ENCODE measurements around the gene SCFD2.

SCFD2 gene

DNA sequence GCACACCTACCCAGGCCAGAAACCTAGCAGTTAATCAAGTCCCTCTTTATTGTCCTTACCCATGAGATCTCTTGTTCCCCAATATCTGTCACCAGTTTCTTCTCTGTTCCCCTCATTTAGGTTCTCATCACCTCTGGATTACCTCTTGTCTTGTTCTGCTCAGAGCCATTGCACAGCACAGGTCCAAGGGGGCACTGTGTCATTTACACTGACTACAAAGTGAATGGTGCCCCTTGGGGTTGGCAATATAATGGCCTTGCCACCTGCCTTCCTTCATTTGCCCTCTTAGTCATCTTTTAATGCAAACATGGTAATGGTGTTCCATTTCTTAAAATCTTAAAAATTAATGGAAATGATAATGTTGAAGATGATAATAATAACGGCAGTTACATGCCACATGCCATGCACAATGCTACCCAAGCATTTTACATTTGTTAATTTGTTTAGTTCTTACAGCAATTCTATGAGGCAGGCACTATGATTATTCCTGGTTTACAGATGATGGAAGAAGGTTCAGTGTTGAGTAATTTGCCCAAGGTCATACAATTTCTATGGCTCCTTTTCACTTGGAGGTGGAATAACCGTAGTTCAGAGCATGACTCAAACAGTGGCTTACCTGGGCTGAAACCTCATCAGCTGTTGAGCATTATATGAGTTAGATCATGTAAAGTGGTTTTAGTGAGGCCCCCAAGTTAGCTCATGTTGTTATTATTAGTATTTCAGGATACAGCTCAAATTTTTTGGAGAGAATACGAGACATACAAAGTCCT is 385.9 kb downstream of the SCFD2 start:
- DNase-seq, result no peak

DNA sequence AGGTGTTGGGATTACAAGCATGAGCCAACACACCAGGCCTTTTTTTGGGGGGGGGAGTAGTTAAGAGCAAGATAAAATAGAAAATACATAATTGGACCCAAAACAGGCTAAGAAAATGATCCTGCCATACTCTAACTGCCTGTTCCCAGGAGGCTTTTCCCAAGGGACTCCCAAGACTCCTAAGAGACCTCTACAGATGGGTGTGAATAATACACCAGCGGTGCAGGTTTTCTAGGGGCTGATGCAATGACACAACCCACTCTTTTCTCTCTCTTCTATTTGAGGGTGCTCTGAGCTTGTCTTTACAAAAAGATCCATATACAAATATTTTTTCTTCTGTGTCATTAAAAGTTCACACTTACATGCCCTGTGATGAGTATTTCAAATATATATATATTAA is 386.8 kb downstream of the SCFD2 start:
- DNase-seq, result no peak

DNA sequence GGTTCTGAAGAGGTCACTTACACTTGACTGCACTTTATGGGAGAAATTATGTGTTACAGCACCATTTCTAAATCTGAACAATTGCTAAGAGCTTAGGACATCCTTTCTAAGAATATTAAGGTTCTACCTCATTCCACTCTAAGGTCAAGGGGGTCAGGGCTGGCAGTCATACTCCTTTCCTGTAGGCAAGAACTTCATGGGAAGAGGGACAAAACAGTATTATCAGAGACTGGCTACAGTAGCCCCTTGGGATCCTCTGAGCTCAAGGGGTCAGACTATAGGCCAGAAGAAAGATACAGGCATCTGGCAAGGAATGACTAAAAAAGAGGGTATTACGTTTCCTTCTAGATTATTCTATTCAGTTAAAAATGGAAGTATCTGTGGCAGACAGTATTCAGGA is 388.6 kb downstream of the SCFD2 start:
- DNase-seq, result no peak

DNA sequence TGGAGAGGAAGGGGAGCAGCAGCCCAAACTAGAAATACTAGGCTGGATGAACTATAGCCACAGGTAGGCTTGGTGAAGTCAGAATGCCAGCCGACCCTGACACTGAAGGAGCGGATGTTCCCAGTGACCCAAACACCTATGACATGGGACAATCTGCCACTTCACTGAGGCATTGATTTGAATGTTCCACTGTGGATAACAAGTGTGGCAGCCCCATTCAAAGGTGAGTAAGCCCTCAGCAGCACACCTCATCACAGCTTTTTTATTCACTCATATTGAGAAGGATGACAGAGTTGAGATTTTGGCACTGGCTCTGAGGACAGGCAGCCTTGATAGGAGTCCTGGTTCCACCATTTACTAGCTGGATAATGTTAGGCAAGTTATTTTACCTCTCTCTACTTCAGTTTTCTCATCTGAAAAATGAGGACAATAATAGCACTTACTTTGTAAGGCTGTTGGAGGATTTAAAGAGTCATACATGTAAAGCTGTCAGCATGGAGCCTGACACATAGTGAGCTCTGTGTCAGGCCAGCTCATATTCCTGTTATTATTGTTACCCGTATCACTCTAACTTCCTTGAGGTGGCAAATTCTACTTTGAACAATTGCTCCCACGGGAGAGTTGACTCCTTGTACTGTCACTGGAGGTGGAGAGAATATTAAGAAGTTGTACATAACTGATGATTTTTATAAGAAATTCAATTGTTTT is 389.2 kb downstream of the SCFD2 start:
- DNase-seq, result no peak

DNA sequence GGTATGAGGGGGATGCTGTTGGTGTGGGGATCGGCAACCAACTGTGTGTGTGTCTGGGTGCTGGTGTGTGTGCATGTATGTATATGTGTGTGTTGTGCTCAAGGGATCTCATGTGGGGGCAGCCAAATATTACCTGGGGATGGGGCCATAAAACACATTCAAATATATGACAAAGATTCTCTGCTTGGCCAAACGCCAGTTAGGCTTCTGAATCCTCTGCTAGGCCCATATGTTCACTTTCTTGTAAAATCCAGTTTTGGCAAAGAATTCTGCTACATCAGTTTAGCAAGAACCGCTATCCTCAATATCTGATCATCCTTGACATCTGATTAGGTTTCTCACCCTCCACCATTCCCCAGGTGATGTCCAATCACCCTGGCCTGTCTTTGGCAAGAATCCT is 397.2 kb downstream of the SCFD2 start:
- DNase-seq, result no peak

DNA sequence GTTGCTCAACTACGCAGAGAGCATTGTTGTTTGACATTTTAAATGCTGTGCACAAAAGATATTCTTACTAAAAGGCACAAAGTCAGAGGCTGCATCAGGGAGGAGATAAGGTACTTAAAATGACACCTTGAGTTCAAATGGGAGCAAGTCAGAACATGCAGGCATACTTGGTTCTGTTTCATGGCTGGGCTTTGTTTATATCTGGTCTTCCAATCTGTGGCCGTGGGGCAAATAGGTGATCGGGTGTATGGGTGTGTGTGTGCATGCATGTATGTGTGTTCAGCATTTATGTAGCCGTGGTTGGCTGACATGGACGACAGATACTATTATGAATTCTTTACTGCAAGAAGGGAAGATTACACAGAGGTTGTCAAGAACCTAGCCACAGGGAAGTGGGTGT is 397.6 kb downstream of the SCFD2 start:
- no peak for DNase-seq

DNA sequence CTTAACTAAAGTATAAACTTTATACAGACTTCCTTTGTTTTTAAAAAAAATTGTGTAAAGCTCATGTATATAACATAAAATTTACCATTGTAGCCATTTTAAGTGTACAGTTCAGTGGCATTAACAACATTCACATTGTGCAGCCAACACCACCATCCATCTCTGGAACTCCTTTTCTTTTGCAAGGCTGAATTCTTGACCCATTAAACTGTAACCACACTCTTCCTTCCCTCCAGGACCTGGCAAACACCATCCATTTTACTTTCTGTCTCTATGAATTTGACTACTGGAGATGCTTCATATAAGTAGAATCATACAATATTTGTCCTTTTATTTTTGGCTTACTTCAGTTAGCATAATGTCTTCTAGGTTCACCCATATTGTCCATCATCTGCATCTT is 399.1 kb downstream of the SCFD2 start:
- DNase-seq, result no peak

DNA sequence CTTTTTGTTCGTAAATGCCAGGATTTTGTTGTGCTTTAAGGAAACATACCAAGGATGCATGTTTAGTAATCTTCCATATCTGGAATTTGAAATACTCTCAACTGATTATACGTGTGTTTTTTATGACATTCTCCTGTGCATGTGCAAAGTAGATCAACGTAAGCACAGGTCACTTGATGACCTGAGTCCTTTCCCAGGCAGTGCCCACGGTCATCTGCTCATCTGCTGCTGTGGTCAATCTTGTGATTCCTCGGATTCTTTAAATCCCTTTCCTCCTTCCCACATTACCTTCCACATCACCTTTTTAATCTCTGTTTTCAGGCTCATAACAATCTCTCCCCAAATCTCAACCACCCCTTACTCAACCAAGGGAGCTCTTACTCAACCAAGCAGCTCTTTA is 399.7 kb downstream of the SCFD2 start:
- no peak for DNase-seq

DNA sequence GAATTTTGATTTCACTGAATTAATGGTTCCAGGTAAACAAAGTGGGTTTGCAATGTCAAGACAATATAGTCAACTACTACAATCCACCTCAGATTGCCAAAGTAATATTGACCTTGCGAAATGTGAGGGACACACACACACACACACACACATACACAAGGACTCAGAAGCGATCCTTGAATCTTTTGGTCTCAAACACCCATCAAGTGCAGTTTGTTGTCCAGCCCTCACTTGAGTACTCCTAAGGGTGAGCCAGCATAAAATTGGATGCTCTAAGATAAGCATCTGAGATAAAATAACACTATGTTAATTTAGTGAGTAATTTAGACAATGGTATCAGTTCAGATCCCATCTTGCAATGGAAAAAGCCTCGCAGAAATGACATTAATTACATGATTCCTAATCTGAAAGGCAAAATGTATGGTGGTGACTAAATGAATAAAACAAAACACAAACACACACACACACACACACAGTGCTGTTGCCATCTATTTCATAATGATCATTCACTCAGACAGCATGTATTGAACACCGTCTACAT is 401.2 kb downstream of the SCFD2 start:
- no peak for DNase-seq

DNA sequence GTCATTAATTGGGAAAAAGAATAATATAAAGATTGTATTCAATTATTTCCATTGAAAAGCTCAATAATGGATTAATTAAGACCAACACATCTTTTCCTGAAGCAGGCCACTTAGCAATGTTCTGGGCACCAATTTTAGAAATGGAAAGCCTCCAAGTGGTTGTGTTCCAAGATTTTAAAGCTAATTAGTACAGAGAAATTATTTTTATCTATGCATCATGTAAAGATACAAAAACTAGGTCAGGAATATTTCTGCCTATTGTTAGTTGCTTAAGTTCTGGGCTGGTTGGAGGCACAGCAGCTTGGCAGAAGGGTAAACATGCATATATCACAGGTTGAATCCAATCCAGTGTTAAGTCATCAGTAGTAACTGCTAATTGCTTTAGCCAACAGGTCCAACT is 401.9 kb downstream of the SCFD2 start:
- no peak for DNase-seq

DNA sequence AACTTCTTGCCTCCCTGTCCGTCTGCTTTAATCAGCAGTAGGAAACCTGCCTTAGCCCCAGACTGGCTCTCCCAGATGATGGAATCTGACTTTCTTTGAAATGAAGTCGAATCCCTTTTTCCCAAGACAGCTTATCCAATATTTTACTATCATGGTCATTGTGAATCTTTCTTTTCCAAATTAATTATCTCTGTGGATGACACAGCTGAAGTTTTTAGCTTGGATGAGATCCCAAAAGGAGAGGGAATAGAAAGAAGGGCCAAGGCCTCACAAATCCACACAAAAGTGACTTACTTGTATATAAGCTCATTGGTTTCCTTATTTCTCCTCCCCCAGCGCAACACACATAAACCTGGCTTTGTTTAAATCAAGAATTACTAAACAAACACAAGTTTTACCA is 403.1 kb downstream of the SCFD2 start:
- DNase-seq, result no peak

DNA sequence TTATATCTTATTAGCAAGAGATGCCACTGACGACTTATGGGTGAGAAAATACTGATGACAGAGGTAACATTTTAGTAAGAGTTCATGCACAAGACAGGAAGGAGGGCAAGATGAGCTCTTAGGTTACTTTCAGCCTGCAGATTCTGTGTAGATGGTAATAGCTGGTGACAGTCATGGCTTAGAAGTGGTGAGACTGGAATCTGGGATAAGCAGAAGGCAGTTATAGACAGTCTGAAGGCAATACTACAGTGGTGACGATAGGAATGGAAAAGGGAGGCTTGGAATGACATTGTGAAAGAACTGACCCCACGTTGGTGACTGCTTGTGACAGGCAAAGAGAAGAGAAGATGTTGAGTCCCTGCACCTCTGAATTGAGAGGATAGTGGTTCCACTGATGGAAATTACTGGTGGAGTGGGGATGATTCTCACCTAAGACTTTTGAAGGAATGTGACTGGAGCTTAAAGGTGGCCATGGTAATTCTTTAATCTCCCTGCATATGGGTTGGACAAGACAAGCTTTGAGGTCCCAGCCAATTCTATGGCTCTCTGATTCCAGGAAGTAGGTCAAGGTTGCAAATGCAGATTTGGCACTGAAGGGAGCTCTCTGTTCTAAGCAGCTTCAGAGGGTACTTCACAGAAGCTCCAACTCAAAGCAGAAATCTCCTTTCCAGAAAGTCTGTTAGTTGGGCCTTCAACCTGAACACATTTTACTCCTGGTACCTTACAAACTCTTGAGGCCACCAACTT is 404.0 kb downstream of the SCFD2 start:
- DNase-seq, result no peak

DNA sequence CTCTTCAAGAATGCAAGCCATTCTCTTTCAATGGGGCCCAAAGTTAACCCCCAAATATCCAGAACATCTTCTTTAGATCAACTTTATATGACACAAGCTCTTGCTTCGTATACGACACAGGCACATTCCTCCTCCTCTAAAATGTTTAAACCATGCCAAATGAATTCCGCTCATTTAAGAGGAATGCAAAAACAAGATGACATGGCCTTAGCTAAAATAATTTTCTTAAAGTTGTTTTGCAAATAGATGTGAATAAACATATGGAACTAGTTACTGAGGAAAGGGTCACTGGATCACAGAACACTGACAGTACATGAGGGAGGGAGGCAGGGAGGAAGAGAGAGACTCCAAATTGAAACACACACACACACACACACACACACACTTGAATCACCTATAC is 406.3 kb downstream of the SCFD2 start:
- DNase-seq, result no peak

DNA sequence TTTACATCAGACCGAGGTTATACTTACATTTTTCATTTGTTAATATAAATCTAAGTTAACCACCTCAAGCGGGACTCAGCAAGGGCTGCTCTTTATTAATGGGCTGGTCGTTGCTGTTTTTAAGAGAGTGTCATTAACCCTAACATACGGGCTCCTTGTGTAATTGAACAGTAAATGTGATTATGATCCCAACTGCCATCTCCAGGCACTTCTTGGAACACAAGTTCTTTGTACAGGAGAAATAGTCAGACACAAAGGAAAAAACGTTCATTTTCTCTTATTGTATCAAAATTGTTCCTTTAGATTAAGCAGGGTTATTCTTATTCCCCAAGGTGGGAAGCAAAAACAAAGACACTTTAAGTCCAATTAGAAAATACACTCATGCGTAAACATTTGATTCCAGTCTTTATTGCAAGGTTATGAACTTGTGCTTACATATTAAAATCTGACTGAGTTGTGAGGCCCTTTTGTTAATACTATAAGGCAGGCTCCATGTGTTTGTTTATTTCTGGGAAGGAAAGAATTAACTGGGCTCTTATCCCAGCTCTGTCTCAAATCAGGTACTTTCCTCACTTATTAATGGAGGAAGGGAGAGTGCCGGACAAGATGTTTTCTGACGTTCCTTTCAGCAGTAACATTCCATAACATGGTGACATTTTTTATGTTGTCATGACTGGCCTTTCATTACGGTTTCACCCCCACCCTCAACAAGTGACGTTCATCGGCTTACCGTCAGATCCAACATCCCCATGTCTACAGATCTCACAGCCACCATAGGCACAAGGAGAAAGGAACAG is 407.8 kb downstream of the SCFD2 start:
- DNase-seq, result peak; percentile 84

DNA sequence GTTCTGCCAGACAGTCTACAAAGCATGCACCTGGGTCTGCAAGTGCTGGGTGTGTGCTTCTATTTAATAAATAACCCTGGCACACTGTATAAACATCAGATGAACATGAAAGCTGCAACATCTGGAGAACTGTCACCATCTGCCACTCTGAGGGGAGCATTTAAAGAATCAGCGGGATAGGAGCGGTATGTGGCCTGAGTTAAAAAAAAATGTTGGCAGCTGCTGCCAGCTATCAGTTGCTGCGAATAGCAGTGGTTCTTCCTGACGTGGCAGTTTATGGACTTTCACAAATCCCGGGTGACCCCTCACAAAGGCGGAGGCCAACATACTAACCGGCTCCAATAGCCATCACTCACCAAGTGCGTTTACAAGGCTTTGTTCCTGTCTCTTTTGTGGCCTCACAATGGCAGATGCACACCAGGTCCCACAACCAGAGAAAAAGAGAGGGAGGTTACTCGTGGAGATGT is 408.6 kb downstream of the SCFD2 start:
- DNase-seq, result peak; percentile 78

DNA sequence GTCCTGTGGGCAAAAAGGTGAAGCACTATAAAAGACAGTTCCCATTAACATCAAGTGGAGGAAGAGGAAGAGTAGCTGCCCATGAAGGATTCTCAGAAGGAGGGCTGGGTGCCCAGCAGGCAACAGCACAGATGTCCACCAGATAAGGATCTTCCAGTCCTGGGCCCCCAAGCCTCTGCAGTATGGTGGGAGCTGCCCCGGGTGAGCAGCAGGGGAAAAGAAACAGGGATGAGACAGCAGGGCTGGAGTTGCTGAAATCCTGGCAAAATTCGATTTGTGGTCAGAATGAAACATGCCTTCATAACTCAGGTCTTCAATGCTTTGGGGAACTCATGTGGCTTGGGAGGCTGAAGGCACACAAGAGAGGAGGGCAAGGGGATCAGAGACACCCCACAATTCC is 409.2 kb downstream of the SCFD2 start:
- no peak for DNase-seq

DNA sequence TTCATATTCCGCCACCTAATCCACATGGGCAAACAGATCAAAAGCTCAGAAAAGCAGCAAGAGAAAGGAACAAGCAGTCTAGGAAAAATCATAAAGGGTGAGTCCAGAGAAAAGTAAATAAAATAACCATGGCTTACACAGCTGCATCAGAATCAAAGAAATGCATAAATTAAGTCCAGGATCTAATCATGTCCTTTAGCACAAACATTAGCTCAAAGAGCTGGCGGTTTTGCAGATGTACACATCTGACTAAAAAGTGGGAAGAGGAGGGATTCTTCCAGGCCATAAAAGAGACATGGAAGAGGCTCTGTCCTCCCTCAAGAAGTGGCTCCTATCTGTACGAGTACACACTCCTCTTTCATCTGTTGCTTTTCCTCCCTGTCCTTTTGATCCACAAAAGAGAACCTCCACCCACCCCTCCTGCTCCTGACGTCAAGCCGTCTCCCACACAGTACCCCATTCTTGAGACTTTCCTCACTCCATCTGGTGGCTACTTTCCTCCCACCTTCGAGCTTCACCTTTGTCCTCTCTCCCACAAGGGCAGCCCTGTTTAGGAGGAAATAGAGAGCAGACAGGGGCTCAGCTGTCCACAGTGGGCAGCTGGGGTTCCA is 411.2 kb downstream of the SCFD2 start:
- no peak for DNase-seq

DNA sequence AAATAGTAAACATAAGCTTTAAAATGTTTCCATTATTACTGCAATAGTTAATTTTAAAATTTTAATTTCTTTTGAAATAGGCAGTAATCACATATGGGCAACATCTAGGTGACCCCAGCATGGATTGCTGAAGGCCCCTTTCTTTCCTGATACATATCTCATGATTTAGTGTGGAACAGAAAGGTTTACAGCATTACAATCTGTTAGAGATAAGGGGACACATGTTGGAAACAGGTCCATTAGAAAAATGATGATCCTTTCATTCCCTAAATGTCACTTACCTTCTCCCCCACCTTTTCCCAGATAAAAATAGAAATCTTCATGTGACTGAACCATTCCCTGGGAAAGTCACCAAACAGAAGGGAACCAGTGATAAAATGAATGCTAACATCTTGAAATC is 413.3 kb downstream of the SCFD2 start:
- DNase-seq, result no peak

DNA sequence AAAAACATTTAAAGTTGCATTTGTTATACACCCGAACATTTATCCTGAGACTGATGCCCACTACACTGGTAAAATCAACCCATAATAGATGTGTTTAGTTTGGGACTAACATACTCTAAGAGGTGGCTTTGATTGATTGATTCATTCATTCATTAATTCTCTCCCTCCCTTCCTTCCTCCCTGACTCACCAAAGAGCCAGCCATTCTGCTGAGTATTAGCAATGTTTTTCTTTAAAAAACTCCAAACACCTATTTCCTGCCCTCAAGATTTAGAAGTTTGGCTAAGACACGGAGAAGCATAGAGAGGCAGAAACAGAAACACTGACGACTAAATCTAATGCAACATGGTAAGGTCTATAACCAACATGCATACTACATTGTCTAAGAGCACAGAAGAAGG is 414.8 kb downstream of the SCFD2 start:
- DNase-seq, result no peak

DNA sequence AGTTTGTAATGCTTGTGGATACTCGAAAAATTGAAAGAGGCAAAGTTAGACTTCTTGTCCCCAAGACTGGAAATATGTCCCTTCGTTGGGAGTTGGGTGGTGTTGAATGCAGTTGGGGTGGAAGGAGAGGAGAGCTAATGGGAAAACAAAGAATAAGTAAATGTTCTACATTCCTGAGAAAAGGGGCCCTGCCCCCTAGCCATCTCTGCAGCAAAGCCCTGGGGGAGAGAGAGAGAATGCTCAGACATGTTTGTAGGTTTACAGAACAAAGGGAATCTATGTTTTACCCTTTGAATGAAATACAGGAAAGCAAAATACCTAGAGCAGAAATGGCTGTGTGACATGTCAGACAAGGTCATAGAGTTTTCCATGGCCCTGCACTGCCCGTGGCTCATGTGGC is 415.6 kb downstream of the SCFD2 start:
- no peak for DNase-seq

DNA sequence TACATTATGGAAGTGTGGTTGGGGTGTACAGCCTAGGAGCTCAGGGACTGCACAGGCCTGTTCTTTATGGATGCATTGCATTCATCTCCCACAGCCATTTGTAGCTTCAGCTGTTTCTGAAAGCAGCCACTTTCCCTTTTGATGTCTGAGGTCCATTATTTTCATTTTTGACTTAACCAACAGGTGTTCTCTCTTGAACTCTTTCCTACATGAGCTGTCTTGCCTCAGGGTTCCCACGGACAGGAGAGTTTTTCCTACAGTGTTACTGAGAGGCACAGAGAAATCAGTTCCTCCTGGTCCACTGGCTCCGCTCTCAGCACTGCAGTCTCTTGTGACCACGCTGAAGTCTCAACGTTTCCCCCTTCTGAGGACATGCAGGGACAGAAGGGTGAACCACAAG is 416.5 kb downstream of the SCFD2 start:
- no peak for DNase-seq

DNA sequence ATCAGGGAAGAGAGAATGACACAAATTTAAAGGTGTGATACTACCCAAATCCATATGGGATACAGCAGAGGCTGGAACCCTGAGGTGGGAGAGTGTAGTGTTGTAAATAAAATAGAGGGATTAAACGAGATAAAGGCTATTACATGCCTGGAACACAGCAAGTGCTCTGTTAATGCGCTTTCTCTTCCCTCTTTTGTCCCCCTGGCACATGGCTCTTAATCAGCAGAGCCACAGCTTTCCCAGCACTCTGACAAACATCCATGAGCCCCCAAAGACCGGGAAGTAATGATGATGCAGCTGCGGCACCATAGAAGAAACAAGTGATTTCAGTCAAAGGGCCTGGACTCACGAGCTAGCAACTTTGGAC is 417.8 kb downstream of the SCFD2 start:
- no peak for DNase-seq
